Immature natural killer cell (primary cell): ENCODE results near the gene USP40. TPM values are rescaled to one million over a fixed set of nuclear protein-coding genes. Genes with fewer than 3 reads are reported as not detected.
A peak's percentile ranks its signal among the peaks of the same experiment; 100 is the strongest.

Source experiments
- DNase-seq, 3 donors: peaks; one replicate each; pipeline ENCODE4 v3.0.0; 2022; ENCODE audit warnings: mixed read lengths in 1 of 3
- H3K27ac Mint-ChIP-seq, 6 donors: one replicate each; pipeline ENCODE4 v1.8.0; 2020; ENCODE audit warnings: mixed read lengths in 6 of 6, mild to moderate bottlenecking in 5 of 6, inconsistent platforms in 4 of 6, moderate library complexity in 3 of 6
- H3K27me3 Mint-ChIP-seq, 3 donors: one replicate each; pipeline ENCODE4 v1.8.0; 2020 to 2021; ENCODE audit warnings: low read depth in 3 of 3, mild to moderate bottlenecking in 3 of 3, mixed read lengths in 3 of 3, moderate library complexity in 3 of 3, inconsistent platforms in 1 of 3
- H3K36me3 Mint-ChIP-seq, 3 donors: one replicate each; pipeline ENCODE4 v1.8.0; 2020; ENCODE audit warnings: mixed read lengths in 3 of 3, inconsistent platforms in 2 of 3, mild to moderate bottlenecking in 2 of 3
- H3K4me1 Mint-ChIP-seq, 2 donors: one replicate each; pipeline ENCODE4 v1.8.0; 2020; ENCODE audit warnings: inconsistent platforms in 2 of 2, mild to moderate bottlenecking in 2 of 2, mixed read lengths in 2 of 2, moderate library complexity in 1 of 2
- H3K4me3 Mint-ChIP-seq, 5 donors: one replicate each; pipeline ENCODE4 v1.8.0; 2020; ENCODE audit warnings: mild to moderate bottlenecking in 5 of 5, mixed read lengths in 5 of 5, inconsistent platforms in 3 of 5, moderate library complexity in 3 of 5
- H3K9me3 Mint-ChIP-seq, 6 donors: one replicate each; pipeline ENCODE4 v1.8.0; 2020; ENCODE audit warnings: mild to moderate bottlenecking in 6 of 6, mixed read lengths in 6 of 6, inconsistent platforms in 4 of 6, moderate library complexity in 3 of 6
- polyA plus RNA-seq, 3 donors: library from polyadenylated mRNA; unstranded; fragments of 300-500 nt; fragmentation: Illumina TruSeq; gene quantifications; one replicate each; pipeline ENCODE4 v1.2.3, GENCODE V29; 2021

Gene USP40
- polyA plus RNA-seq, 3 donors from 2014 or later: 3.4 to 8.6 (median 5.1) TPM

DNA sequence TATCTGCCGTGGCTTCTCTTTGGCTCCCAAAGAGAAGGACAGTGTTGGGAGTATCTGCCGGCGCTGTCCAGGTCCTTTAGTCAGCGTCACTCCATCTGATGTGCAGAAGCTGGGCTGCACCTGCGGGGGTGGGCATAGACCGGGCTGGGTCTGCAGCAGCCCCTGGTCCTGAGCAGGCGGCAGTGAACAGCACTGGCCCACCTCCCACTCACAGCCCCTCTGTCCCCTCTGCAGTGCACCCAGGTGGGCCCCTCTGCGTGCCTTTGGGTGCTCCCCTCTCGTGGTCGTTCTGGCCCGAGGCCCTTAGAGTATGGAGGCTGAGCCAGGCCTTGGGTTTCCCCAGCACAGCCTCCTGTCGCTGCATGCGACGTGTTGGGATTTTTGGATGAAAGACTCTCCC, 95.7 kb downstream of the USP40 start:
- Mint-ChIP-seq H3K9me3 (no peaks in the 10 kb centered on the region), H3K27ac (peak overlapping the region in 2 of 6 donors; percentile 14 to 20), H3K4me3 (no peak overlapping the region), H3K27me3 (peaks cover 1 to 22% (median 5%) of the 10 kb centered on the region in 3 donors), H3K36me3 (peaks cover 17 to 46% (median 28%) of the 10 kb centered on the region in 3 donors), H3K4me1 (peaks cover 0 to 1% of the 10 kb centered on the region in 2 donors)
- DNase-seq: no peak

DNA sequence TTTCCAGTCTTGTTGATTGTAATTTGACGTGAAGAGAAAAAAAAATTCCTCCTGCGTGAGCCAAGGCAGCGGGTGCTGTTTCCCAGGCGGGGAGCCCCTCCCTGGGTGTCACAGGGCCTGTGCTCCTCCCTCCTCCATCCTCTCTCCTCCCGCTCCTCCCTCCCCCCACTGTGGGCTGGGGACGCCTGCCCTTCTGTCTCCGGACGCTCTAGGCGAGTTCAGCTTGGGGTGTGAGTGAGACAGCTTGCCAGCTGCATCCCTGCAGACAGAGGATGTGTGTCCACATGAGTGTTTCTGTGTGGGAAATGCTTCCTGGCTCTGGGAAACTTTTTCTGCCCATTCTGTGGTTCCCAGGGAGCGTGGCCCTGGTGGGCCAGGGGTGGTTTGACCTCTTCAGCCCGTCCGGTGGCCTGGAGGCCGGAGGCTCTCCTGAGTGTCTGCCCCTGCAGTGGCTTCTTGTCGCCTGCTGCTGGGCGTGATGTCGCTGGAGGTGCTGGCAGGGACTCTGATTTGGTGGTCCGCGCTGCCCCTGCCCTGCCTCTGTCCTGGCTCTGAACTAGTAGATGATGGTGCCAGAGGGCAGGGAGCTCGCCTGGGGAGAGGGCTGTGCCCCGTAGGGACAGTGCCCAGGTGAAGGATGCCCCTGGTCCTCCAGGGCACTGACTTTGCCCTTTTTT, 96.4 kb downstream of the USP40 start:
- peaks cover 0 to 1% of the 10 kb centered on the region in 2 donors for H3K4me1 Mint-ChIP-seq
- no peak overlapping the region for H3K4me3 Mint-ChIP-seq
- H3K27me3 Mint-ChIP-seq: peaks cover 1 to 20% (median 6%) of the 10 kb centered on the region in 3 donors
- no peaks in the 10 kb centered on the region for H3K9me3 Mint-ChIP-seq
- peaks cover 17 to 48% (median 28%) of the 10 kb centered on the region in 3 donors for H3K36me3 Mint-ChIP-seq
- peak overlapping the region in 2 of 6 donors; percentile 14 to 20 for H3K27ac Mint-ChIP-seq
- no peak for DNase-seq

DNA sequence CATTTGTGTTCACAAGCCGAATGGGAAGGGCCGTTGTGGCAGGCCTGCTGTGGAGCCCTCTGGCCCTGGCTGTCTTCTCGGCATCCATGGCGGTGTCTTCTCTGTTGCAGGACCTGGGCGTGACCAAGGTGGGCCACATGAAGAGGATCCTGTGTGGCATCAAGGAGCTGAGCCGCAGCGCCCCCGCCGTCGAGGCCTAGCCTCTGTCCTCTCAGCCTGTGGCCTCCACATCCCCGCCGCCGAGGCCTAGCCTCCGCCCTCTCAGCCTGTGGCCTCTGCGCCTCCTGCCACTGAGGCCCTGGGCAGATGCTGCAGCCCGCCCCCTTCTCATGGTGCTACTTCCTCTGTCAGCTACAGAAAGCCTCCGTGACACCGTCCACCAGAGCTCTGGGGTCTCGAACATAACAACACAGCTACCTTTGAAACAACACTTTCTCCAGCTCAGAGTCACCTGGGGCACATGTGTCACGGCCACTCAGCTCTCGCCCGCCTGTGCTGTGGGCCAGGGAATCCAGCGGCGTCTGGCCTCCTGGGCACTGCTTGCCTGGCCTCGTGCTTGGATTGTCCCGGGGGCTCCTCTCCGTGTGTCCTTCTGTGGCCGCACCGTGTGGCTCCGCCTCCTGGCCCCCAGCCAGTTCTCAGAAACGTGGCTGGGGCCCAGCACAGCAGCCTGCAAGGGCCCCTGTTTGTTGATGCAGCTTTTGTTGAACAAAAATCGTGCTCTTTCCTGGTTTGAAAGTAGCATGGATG, 97.1 kb downstream of the USP40 start:
- Mint-ChIP-seq H3K4me1 (peaks cover 0 to 1% of the 10 kb centered on the region in 2 donors), H3K27me3 (peaks cover 1 to 19% (median 7%) of the 10 kb centered on the region in 3 donors), H3K27ac (peak overlapping the region in 2 of 6 donors; percentile 43 to 46), H3K4me3 (no peak overlapping the region), H3K9me3 (no peaks in the 10 kb centered on the region), H3K36me3 (peaks cover 17 to 52% (median 28%) of the 10 kb centered on the region in 3 donors)
- DNase-seq: no peak

DNA sequence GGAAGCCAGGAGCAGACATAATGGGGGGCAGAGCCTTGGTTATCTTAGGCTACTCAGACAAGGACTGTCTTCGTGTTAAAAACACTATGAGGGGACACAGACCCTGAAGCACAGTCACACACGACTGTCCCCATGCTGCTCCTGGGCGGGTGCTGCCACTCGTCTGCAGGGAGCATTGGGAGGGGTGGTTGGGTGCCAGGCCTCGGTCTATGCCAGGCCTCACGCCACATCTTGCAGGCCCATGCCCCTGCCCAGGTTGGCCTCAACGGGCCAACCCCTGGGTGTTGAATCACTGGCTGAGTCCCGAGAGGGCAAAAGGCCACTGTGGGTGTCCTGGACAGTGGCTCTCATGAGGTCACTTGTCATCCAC, 97.9 kb downstream of the USP40 start:
- no peak for DNase-seq
- no peak overlapping the region for H3K4me3 Mint-ChIP-seq
- peak overlapping the region in 3 of 6 donors; percentile 8 to 55 (median 49) for H3K27ac Mint-ChIP-seq
- peaks cover 17 to 59% (median 28%) of the 10 kb centered on the region in 3 donors for H3K36me3 Mint-ChIP-seq
- peaks cover 0 to 1% of the 10 kb centered on the region in 2 donors for H3K4me1 Mint-ChIP-seq
- no peaks in the 10 kb centered on the region for H3K9me3 Mint-ChIP-seq
- H3K27me3 Mint-ChIP-seq: peaks cover 2 to 18% (median 8%) of the 10 kb centered on the region in 3 donors

DNA sequence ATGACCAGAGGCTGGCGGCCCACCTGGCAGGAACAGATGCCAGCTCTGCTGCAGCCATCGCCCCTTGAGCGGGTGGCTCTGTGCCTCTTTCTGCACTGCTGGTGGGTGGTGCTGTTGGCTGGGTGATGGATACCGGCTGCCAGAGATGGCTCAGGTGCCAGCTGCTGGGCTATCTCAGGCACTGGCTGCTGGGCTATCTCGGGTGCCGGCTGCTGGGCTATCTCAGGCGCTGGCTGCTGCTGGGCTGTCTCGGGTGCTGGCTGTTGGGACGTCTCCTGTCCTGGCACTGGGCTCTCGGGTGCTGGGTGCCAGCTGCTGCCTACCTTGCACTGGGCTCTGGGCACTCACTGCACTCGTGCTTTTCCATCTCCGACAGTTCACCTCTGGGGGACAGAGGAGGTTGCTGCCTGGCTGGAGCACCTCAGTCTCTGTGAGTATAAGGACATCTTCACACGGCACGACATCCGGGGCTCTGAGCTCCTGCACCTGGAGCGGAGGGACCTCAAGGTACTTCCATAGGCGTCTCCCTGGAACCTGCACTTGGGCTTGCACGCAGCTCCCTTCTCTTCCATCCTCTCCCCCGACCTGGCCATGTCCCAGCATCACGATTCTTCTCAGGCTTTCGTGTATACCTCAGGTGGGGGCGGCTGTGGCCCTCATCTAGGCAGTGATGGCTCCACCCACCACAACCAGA, 98.4 kb downstream of the USP40 start:
- no peak for DNase-seq

DNA sequence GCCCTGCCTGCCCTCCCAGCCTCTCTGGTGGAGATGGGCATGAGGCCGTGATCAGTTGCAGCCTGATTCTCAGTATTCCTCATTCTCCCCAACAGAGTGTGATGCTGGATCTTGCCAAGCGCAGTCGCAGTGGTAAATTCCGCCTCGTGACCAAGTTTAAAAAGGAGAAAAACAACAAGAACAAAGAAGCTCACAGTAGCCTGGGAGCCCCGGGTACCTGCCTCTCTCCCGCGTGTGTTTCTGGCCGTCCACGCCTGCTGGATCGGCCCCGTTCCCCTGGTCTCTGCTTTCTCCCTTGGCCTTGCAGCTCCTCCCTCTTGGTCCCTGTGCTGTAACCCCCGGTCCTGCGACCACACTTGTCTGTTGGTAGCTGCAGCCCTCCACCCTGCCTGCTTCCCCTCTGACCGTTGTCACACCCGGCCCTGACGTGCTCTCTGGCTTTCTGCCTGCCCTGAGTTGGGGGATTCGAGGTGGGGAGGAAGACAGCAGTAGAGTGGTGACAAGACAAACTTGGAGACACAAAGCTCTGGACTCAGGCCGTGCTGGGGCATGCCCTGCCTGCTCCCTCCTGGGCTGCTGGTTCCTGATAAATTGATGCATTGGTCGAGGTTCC, 99.5 kb downstream of the USP40 start:
- H3K4me1 Mint-ChIP-seq: peaks cover 0 to 3% of the 10 kb centered on the region in 2 donors
- peaks cover 2 to 12% (median 6%) of the 10 kb centered on the region in 3 donors for H3K27me3 Mint-ChIP-seq
- no peak overlapping the region for H3K4me3 Mint-ChIP-seq
- peak overlapping the region in 1 of 6 donors; percentile 23 for H3K27ac Mint-ChIP-seq
- DNase-seq: no peak
- H3K9me3 Mint-ChIP-seq: no peaks in the 10 kb centered on the region
- peaks cover 19 to 62% (median 32%) of the 10 kb centered on the region in 3 donors for H3K36me3 Mint-ChIP-seq

More for the DNA sequence above, 98.4 kb downstream of the USP40 start:
- H3K4me3 Mint-ChIP-seq: no peak overlapping the region
- H3K27ac Mint-ChIP-seq: peak overlapping the region in 5 of 6 donors; percentile 8 to 65 (median 49)
- no peaks in the 10 kb centered on the region for H3K9me3 Mint-ChIP-seq
- H3K4me1 Mint-ChIP-seq: peaks cover 0 to 2% of the 10 kb centered on the region in 2 donors
- H3K27me3 Mint-ChIP-seq: peaks cover 3 to 17% (median 8%) of the 10 kb centered on the region in 3 donors
- peaks cover 22 to 64% (median 33%) of the 10 kb centered on the region in 3 donors for H3K36me3 Mint-ChIP-seq

DNA sequence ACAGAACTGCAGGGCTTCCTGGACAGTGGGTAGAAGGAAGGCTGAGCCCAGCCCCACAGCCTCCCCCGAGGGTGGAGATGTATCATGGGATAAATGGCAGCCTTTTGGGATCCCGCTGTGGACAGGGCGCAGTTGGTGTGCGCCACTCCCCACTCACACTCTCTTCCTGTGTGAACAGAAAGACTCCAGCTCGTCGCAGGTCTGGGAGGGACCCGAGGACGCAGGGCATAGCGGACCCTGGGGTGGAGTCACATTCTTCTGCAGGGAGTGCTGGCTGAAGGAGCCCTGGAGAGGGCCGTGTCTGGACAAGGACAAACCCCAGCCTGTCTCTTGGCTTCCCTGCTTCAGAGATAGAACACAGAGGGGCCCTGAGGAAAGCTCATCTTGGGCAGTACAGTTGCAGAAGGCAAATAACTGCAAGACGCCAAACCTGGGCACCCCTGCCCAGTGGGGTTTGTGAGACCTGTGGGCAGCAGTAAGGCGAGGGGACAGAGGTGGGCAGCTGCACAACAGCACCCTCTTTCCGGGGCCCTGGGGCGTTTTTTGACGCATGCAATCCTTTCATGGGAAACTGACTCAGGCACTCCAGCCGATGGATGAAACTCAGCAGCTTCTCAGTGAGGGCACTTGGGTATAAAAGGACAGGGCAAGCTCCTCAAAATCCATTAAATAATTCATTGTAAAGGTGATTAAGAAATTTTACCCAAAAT, 101.9 kb downstream of the USP40 start:
- Mint-ChIP-seq H3K4me3 (no peak overlapping the region), H3K9me3 (no peaks in the 10 kb centered on the region), H3K27ac (no peak overlapping the region), H3K36me3 (peaks cover 17 to 64% (median 27%) of the 10 kb centered on the region in 3 donors), H3K27me3 (peaks cover 2 to 13% (median 7%) of the 10 kb centered on the region in 3 donors), H3K4me1 (peaks cover 0 to 3% of the 10 kb centered on the region in 2 donors)
- DNase-seq: no peak

DNA sequence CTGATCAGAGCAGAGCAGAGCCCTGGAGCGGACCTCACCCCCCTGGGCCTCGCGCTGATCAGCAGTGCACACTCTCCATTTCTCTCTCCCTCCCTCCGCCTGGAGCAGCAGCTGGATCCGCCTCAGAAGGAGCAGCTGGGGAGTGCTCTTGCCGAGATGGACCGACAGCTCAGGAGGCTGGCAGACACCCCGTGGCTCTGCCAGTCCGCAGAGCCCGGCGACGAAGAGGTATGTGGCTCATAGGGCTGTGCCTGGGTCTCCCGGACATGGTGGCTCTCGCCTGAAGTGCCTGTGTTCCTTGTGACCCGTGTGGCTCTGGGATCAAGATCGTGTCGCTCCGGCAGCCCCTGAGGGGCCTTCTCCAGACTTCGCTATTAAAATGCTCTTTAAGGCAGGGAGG, 102.5 kb downstream of the USP40 start:
- peaks cover 0 to 3% of the 10 kb centered on the region in 2 donors for H3K4me1 Mint-ChIP-seq
- H3K27ac Mint-ChIP-seq: no peak overlapping the region
- peaks cover 17 to 59% (median 26%) of the 10 kb centered on the region in 3 donors for H3K36me3 Mint-ChIP-seq
- DNase-seq: no peak
- H3K4me3 Mint-ChIP-seq: no peak overlapping the region
- H3K27me3 Mint-ChIP-seq: peaks cover 2 to 12% (median 9%) of the 10 kb centered on the region in 3 donors
- H3K9me3 Mint-ChIP-seq: no peaks in the 10 kb centered on the region

DNA sequence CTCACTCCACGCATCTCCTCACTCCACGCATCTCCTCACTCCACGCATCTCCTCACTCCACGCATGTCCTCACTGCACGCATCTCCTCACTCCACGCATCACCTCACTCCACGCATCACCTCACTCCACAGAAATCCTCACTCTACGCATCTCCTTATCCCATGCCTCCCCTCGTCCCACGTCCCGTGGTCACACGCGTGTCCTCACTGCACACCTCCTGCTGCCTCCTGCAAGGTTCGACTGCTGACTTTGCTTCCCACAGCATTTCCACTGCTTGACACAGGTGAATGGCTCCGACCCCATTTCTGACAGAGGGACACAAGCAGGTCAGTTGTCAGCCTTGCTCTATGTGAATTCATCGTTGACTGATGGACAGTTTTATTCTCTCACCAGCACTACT, 103.0 kb downstream of the USP40 start:
- no peak for DNase-seq
- Mint-ChIP-seq H3K4me1 (peaks cover 0 to 3% of the 10 kb centered on the region in 2 donors), H3K27me3 (peaks cover 2 to 9% (median 9%) of the 10 kb centered on the region in 3 donors), H3K4me3 (peak overlapping the region in 1 of 5 donors; percentile 25), H3K9me3 (no peaks in the 10 kb centered on the region), H3K36me3 (peaks cover 17 to 56% (median 24%) of the 10 kb centered on the region in 3 donors), H3K27ac (peak overlapping the region in 1 of 6 donors; percentile 83)

DNA sequence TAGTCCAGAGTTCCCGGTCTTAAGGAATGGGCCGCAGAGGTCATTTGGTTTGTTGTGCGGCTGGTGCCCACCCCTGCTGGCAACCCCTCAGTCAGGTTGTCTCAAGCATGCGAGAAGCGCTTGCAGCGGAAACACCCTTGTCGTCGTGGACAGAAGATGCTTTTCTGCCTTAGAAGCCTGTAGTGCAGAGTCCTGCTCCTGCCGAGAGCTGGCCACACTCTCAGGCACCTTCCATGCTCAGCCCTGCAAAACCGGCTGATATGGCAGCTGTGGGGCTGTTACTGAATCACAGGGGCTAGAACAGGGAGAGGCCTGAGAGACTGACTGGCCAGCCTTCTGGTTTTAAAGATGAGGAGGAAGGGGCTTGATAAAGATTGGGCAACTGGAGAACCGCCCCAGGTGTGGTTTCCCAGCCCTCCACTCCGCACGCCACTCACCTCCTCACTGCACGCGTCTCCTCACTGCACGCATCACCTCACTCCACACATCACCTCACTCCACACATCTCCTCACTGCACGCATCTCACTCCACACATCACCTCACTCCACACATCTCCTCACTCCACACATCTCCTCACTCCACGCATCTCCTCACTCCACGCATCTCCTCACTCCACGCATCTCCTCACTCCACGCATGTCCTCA, 103.6 kb downstream of the USP40 start:
- H3K27me3 Mint-ChIP-seq: peaks cover 2 to 9% (median 9%) of the 10 kb centered on the region in 3 donors
- no peaks in the 10 kb centered on the region for H3K9me3 Mint-ChIP-seq
- no peak overlapping the region for H3K27ac Mint-ChIP-seq
- no peak overlapping the region for H3K4me3 Mint-ChIP-seq
- DNase-seq: no peak
- peaks cover 17 to 53% (median 24%) of the 10 kb centered on the region in 3 donors for H3K36me3 Mint-ChIP-seq
- peaks cover 0 to 3% of the 10 kb centered on the region in 2 donors for H3K4me1 Mint-ChIP-seq

DNA sequence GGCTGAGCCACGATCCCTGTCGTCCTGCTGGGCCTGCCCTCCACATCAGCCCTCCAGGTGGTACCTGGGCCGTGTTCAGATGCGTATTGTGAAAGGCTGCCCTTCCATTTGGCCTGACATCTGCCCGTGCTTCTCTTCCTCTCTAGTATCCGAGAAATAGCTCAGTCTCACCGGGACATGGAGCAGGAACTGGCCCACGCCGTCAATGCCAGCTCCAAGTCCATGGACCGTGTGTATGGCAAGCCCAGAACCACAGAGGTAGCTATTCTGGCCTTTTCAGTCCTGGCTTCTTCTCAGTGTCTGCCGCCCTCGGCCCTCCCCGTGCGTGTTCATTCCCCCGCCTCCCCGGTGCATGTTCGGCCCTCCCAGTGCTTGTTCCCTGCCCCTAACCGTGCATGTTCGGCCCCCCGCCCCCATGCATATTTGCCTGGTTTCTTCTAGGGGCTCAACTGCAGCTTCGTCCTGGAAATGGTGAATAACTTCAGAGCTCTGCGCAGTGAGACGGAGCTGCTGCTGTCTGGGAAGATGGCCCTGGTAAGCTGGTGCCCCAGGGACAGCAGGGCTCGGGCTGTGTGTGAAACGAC, 104.3 kb downstream of the USP40 start:
- peak overlapping the region in 3 of 6 donors; percentile 26 to 53 (median 40) for H3K27ac Mint-ChIP-seq
- no peak overlapping the region for H3K4me3 Mint-ChIP-seq
- peaks cover 0 to 5% of the 10 kb centered on the region in 2 donors for H3K4me1 Mint-ChIP-seq
- H3K27me3 Mint-ChIP-seq: peaks cover 3 to 14% (median 9%) of the 10 kb centered on the region in 3 donors
- no peaks in the 10 kb centered on the region for H3K9me3 Mint-ChIP-seq
- no peak for DNase-seq
- peaks cover 17 to 52% (median 20%) of the 10 kb centered on the region in 3 donors for H3K36me3 Mint-ChIP-seq

DNA sequence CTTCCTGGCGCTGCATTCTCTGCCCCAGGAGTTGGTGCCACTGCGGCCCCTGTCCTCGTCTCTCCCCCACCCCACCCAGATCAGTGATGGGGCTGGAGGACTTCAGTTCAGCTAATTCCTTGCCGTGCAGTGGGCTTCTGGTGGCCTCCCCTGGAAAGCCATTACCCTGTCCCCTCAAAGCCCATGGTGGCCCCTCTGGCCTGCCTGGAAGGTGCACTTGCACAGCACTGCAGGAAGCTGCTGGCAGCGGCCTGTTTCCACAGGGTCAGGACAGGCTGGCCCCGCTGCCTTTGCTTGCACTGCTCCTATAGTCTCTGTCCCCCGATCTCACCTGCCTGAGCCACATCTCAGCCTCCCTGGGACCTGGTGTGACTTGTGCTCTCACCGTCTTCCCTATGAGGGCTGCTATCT, 105.1 kb downstream of the USP40 start:
- no peak overlapping the region for H3K4me3 Mint-ChIP-seq
- H3K9me3 Mint-ChIP-seq: no peaks in the 10 kb centered on the region
- peaks cover 0 to 7% of the 10 kb centered on the region in 2 donors for H3K4me1 Mint-ChIP-seq
- H3K27me3 Mint-ChIP-seq: peaks cover 3 to 14% (median 9%) of the 10 kb centered on the region in 3 donors
- no peak for DNase-seq
- peaks cover 15 to 52% (median 20%) of the 10 kb centered on the region in 3 donors for H3K36me3 Mint-ChIP-seq
- H3K27ac Mint-ChIP-seq: peak overlapping the region in 1 of 6 donors; percentile 9
